Lung (tissue), 12 donors: ENCODE measurements around the gene ANP32A. TPM values are rescaled to one million over a fixed set of nuclear protein-coding genes. Genes with fewer than 3 reads are reported as not detected.

Source experiments
- ATAC-seq: fragments of 200-7000 bp; cut with Tn5 transposase; one replicate; pipeline ENCODE4 v1.9.1; 2020; ENCODE audit warnings: moderate number of reproducible peaks; ENCODE audit not compliant: insufficient read depth, low FRiP score
- DNase-seq, 3 donors: peaks; one replicate each; pipeline ENCODE4 v3.0.0-alpha.2; 2013 to 2017
- H3K27ac ChIP-seq, 2 donors: one replicate each; pipeline ENCODE4 v1.5.1; 2013; ENCODE audit warnings: mild to moderate bottlenecking in 2 of 2, moderate library complexity in 2 of 2, control low read depth in 1 of 2, inconsistent platforms in 1 of 2, low read depth in 1 of 2, low read length in 1 of 2
- H3K27me3 ChIP-seq, 3 donors: one replicate each; pipeline ENCODE4 v1.5.1; 2013; ENCODE audit warnings: low read length in 2 of 3; ENCODE audit not compliant: control insufficient read depth in 3 of 3, insufficient read depth in 3 of 3
- H3K36me3 ChIP-seq, 4 donors: one replicate each; pipeline ENCODE4 v1.5.1; 2013; ENCODE audit warnings: low read length in 4 of 4, mild to moderate bottlenecking in 1 of 4, moderate library complexity in 1 of 4; ENCODE audit not compliant: control insufficient read depth in 4 of 4, insufficient read depth in 4 of 4
- H3K4me1 ChIP-seq, 5 donors: one replicate each; pipeline ENCODE4 v1.5.1; 2013; ENCODE audit warnings: low read length in 5 of 5, mild to moderate bottlenecking in 2 of 5, moderate library complexity in 1 of 5; ENCODE audit not compliant: control insufficient read depth in 5 of 5, insufficient read depth in 5 of 5
- H3K4me3 ChIP-seq: one replicate; pipeline ENCODE4 v1.5.1; 2013; ENCODE audit warnings: mild to moderate bottlenecking, control low read depth, moderate library complexity
- H3K9ac ChIP-seq, 2 donors: one replicate each; pipeline ENCODE4 v1.5.1; 2013; ENCODE audit warnings: low read length in 2 of 2, control low read depth in 1 of 2; ENCODE audit not compliant: insufficient read depth in 1 of 2
- H3K9me3 ChIP-seq, 4 donors: one replicate each; pipeline ENCODE4 v1.5.1; 2013; ENCODE audit warnings: low read length in 3 of 4, mild to moderate bottlenecking in 1 of 4, moderate library complexity in 1 of 4; ENCODE audit not compliant: control insufficient read depth in 4 of 4, insufficient read depth in 3 of 4
- WGBS, 2 donors: extraction: QIAGEN DNeasy Blood & Tissue Kit; methylation state at CpG; one replicate each; pipeline ENCODE4 v1.1.7; 2013; 5-methylcytosine and 5-hydroxymethylcytosine counted together
- polyA plus RNA-seq, 2 donors: library from polyadenylated mRNA; stranded (reverse); fragments of 200-250 nt; gene quantifications; one replicate each; pipeline ENCODE4 v1.2.1, GENCODE V29; 2013
- total RNA-seq, 2 donors: library from RNA; depleted of rRNA in 1 of 2; stranded (reverse); fragments of >200 nt in 1 of 2; gene quantifications; one replicate each; pipeline ENCODE4 v1.2.1, GENCODE V29; 2014 to 2021
- TF ChIP-seq, protein P1 (sequence below): IDR thresholded peaks from 2 replicates; pipeline ENCODE4 v1.5.1; 2012; ENCODE audit warnings: mild to moderate bottlenecking; ENCODE audit errors: control extremely low read depth, extremely low read depth
- donor health status: control.
- donor health status: control.
- donor health status: Bipolar disorder and iron deficiency.
- donor health status: healthy.
- donor health status: DM: yes; HTN: yes; CAD: no.

Gene ANP32A
- total and polyA plus RNA-seq, 4 donors, result 105 to 197 (median 113) TPM

DNA sequence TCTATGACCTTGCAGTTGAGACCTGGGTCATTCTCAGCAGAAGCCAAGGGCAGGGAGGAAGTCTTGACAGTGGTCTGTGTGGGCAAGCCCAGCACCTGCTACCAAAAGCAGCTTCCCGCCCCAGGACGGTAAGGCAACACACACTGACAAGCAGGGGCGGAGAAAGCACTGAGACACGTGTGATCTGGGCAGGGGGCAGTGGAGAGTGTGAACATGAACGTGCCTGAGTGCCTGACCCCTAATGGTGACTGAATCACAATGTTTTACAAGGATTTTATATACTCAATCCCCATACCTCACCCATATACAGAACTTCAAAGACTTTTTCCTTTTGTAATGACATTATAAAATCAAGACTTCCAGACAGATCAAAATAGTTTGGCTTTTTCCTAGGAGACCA, 35.2 kb downstream of the ANP32A start:
- Histone ChIP-seq H3K27ac (no peak overlapping the region), H3K9ac (no peak overlapping the region), H3K9me3 (no peaks in the 10 kb centered on the region), H3K36me3 (peaks cover 11 to 42% (median 33%) of the 10 kb centered on the region in 4 donors), H3K4me3 (no peak overlapping the region), H3K27me3 (no peaks in the 10 kb centered on the region), H3K4me1 (peaks cover 10 to 34% (median 26%) of the 10 kb centered on the region in 5 donors)
- ATAC-seq (no peak), DNase-seq (no peak)
- 36 to 64% methylated on average over 5 of the region's 5 CpGs for WGBS, 2 donors
- TF ChIP-seq, protein P1, sequence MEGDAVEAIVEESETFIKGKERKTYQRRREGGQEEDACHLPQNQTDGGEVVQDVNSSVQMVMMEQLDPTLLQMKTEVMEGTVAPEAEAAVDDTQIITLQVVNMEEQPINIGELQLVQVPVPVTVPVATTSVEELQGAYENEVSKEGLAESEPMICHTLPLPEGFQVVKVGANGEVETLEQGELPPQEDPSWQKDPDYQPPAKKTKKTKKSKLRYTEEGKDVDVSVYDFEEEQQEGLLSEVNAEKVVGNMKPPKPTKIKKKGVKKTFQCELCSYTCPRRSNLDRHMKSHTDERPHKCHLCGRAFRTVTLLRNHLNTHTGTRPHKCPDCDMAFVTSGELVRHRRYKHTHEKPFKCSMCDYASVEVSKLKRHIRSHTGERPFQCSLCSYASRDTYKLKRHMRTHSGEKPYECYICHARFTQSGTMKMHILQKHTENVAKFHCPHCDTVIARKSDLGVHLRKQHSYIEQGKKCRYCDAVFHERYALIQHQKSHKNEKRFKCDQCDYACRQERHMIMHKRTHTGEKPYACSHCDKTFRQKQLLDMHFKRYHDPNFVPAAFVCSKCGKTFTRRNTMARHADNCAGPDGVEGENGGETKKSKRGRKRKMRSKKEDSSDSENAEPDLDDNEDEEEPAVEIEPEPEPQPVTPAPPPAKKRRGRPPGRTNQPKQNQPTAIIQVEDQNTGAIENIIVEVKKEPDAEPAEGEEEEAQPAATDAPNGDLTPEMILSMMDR, result no peak

DNA sequence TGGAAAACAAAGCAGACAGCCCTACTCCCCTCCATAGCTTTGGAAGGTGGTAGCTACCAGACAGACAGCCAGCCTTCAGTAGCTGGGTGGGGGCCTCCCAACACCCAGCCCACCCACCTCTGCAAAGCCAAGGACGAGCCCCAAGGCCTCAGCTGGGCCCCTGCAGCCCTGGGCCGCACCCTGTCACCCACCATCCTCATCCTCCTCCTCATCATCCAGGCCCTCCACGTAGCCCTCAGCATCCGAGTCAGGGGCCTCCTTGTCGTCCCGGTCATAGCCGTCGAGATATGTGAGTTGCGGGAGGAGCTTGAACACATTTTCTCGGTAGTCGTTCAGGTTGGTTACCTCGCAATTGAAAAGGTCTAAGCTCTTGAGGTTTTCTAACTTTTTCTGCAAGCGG, 36.5 kb downstream of the ANP32A start:
- TF ChIP-seq, protein P1, result no peak
- Histone ChIP-seq H3K9ac (no peak overlapping the region), H3K27ac (no peak overlapping the region), H3K4me3 (no peak overlapping the region), H3K36me3 (peaks cover 11 to 52% (median 38%) of the 10 kb centered on the region in 4 donors), H3K9me3 (no peaks in the 10 kb centered on the region), H3K27me3 (no peaks in the 10 kb centered on the region), H3K4me1 (peaks cover 3 to 21% (median 13%) of the 10 kb centered on the region in 5 donors)
- 86 to 89% methylated on average over 13 of the region's 13 CpGs for WGBS, 2 donors
- ATAC-seq (no peak), DNase-seq (no peak)

DNA sequence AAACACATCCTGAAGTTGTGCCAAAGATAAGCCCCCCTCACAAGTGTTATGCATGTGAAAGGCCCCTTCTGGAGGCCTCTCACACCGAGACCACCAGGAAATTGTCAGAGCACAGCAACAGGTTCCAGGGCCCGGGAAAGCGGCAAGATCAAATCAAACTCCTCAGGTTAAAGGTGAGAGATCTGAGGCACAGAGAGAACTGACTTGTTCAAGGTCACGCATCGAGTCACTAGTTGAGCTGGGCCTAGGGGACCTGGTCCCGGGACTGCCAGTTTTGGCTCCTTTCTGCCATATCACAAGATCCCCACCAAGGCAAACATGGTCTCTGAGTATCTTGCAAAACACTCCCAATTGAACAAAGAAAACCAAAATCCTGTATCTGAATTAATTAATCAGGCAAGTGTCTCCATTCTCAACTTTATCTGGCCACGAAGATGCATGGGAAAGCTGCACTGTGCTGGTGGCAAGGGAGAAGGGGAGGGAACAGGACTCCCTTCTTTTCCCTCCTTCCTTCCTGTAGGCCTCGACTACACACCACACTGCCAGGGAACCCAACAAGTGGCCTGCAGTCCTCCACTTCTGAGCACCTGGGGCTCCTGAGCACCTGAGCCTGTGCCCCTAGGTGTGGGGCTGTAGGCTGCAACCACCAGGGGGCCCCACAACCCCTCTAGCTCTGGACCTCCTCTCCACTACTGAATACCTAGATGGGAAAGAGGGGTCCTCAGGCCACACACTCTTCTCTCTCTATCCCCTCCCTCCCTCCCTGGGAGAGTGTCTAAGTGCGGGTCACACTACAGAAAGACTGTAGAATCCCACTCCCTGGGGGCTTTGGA, 37.3 kb downstream of the ANP32A start:
- H3K27ac ChIP-seq, result peak overlapping the region in 1 of 2 donors; percentile 32

More for the DNA sequence above, 37.3 kb downstream of the ANP32A start:
- Histone ChIP-seq H3K36me3 (peaks cover 11 to 55% (median 35%) of the 10 kb centered on the region in 4 donors), H3K9ac (no peak overlapping the region), H3K27me3 (no peaks in the 10 kb centered on the region), H3K4me1 (peaks cover 0 to 15% (median 9%) of the 10 kb centered on the region in 5 donors), H3K9me3 (no peaks in the 10 kb centered on the region), H3K4me3 (no peak overlapping the region)
- WGBS, 2 donors, result 63 to 79% methylated on average over 9 of the region's 9 CpGs
- no peak for ATAC-seq
- TF ChIP-seq, protein P1, result peak; percentile 21
- no peak for DNase-seq
